A549 (cell line): ENCODE measurements around the gene KAT7.

ENCODE experiments used
- FOSL2 ChIP-seq, 2 experiments: fragments of 450-650 bp in 1 of 2; fragments of >200 bp in 1 of 2; sonication (Bioruptor Twin) in 1 of 2; formaldehyde crosslinking; IDR thresholded peaks; 2 replicates each; pipeline versions ENCODE4 v1.5.0 to v1.6.1; 2016 to 2020; ENCODE audit warnings: mild to moderate bottlenecking in 1 of 2, moderate library complexity in 1 of 2
- HOXA7 ChIP-seq: fragments of 250-450 bp; sonication (Bioruptor Pico); IDR thresholded peaks from 2 replicates; pipeline ENCODE4 v1.5.0; 2020; ENCODE audit warnings: mild to moderate bottlenecking, moderate library complexity
- JUN ChIP-seq, 2 experiments: fragments of >200 bp; sonication (Bioruptor Twin); formaldehyde crosslinking; IDR thresholded peaks; 2 replicates in 1 of 2; 3 replicates in 1 of 2; pipeline ENCODE4 v1.6.1; 2016 to 2017
- KDM1A ChIP-seq: fragments of 200-600 bp; sonication (generic); IDR thresholded peaks from 2 replicates; pipeline ENCODE4 v1.6.1; 2016; ENCODE audit warnings: low read depth, mild to moderate bottlenecking
- MAZ ChIP-seq: fragments of 150-350 bp; IDR thresholded peaks from 2 replicates; pipeline ENCODE4 v1.6.1; 2014; ENCODE audit warnings: antibody characterized with exemption, low read depth, low read length, borderline replicate concordance
- MYC ChIP-seq: IDR thresholded peaks from 2 replicates; pipeline ENCODE4 v1.6.1; 2012; ENCODE audit warnings: mild to moderate bottlenecking, inconsistent platforms, low read length, improper control_type of control experiment, borderline replicate concordance
- POLR2A ChIP-seq: IDR thresholded peaks from 2 replicates; pipeline ENCODE4 v1.6.1; 2012; ENCODE audit warnings: mild to moderate bottlenecking, low read length
- RAD21 ChIP-seq, 2 experiments: fragments of >200 bp in 1 of 2; sonication (Bioruptor Twin) in 1 of 2; formaldehyde crosslinking in 1 of 2; IDR thresholded peaks in 1 of 2; conservative IDR thresholded peaks in 1 of 2; 2 replicates in 1 of 2; 3 replicates in 1 of 2; pipeline ENCODE4 v1.6.1; 2012 to 2018; ENCODE audit warnings: inconsistent platforms in 1 of 2
- RCOR1 ChIP-seq: fragments of 150-350 bp; IDR thresholded peaks from 2 replicates; pipeline ENCODE4 v1.6.1; 2014; ENCODE audit warnings: antibody characterized with exemption, low read length, low read depth
- TF ChIP-seq, protein P1 (sequence below): fragments of >200 bp; sonication (Bioruptor Twin); formaldehyde crosslinking; IDR thresholded peaks from 3 replicates; pipeline ENCODE4 v1.5.1; 2016
- TF ChIP-seq, protein P2 (sequence below): IDR thresholded peaks from 2 replicates; pipeline ENCODE4 v1.6.1; 2012
- TF ChIP-seq, protein P3 (sequence below): fragments of 200-600 bp; sonication (generic); IDR thresholded peaks from 2 replicates; pipeline ENCODE4 v1.6.1; 2016; ENCODE audit warnings: antibody characterized with exemption, mild to moderate bottlenecking, moderate library complexity

- TF ChIP-seq, protein P1, sequence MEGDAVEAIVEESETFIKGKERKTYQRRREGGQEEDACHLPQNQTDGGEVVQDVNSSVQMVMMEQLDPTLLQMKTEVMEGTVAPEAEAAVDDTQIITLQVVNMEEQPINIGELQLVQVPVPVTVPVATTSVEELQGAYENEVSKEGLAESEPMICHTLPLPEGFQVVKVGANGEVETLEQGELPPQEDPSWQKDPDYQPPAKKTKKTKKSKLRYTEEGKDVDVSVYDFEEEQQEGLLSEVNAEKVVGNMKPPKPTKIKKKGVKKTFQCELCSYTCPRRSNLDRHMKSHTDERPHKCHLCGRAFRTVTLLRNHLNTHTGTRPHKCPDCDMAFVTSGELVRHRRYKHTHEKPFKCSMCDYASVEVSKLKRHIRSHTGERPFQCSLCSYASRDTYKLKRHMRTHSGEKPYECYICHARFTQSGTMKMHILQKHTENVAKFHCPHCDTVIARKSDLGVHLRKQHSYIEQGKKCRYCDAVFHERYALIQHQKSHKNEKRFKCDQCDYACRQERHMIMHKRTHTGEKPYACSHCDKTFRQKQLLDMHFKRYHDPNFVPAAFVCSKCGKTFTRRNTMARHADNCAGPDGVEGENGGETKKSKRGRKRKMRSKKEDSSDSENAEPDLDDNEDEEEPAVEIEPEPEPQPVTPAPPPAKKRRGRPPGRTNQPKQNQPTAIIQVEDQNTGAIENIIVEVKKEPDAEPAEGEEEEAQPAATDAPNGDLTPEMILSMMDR = no peak
- TF ChIP-seq KDM1A (no peak), POLR2A (no peak), RAD21 (conservative IDR thresholded peaks at IDR 0.05 in 1 of 2, IDR thresholded peaks at IDR 0.05 in 1 of 2) (no peak), JUN (IDR thresholded peaks at IDR 0.05) (no peak), FOSL2 (IDR thresholded peaks at IDR 0.05) (no peak), FOSL2 (CRISPR knock-in tag; IDR thresholded peaks at IDR 0.05) (no peak), MYC (no peak), RCOR1 (no peak), MAZ (no peak), HOXA7 (CRISPR knock-in tag) (no peak)
- TF ChIP-seq, protein P2, sequence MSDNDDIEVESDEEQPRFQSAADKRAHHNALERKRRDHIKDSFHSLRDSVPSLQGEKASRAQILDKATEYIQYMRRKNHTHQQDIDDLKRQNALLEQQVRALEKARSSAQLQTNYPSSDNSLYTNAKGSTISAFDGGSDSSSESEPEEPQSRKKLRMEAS = no peak
- TF ChIP-seq, protein P3, sequence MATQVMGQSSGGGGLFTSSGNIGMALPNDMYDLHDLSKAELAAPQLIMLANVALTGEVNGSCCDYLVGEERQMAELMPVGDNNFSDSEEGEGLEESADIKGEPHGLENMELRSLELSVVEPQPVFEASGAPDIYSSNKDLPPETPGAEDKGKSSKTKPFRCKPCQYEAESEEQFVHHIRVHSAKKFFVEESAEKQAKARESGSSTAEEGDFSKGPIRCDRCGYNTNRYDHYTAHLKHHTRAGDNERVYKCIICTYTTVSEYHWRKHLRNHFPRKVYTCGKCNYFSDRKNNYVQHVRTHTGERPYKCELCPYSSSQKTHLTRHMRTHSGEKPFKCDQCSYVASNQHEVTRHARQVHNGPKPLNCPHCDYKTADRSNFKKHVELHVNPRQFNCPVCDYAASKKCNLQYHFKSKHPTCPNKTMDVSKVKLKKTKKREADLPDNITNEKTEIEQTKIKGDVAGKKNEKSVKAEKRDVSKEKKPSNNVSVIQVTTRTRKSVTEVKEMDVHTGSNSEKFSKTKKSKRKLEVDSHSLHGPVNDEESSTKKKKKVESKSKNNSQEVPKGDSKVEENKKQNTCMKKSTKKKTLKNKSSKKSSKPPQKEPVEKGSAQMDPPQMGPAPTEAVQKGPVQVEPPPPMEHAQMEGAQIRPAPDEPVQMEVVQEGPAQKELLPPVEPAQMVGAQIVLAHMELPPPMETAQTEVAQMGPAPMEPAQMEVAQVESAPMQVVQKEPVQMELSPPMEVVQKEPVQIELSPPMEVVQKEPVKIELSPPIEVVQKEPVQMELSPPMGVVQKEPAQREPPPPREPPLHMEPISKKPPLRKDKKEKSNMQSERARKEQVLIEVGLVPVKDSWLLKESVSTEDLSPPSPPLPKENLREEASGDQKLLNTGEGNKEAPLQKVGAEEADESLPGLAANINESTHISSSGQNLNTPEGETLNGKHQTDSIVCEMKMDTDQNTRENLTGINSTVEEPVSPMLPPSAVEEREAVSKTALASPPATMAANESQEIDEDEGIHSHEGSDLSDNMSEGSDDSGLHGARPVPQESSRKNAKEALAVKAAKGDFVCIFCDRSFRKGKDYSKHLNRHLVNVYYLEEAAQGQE = no peak
Observed at GRCh38 chr17:49753959-49754391, 34.5 kb upstream of the KAT7 start.
